Endodermal cell (in vitro differentiated cells): ENCODE data around the gene IRF2BPL. TPM values are rescaled to one million over a fixed set of nuclear protein-coding genes. Genes with fewer than 3 reads are reported as not detected.

ENCODE experiments used
- DNase-seq: peaks from one replicate; pipeline ENCODE4 v3.0.0-alpha.2; 2017
- H3K27ac ChIP-seq: 2 replicates; pipeline ENCODE4 v1.5.1; 2013; ENCODE audit warnings: mild to moderate bottlenecking, low read depth, low read length, moderate library complexity
- H3K27me3 ChIP-seq: 2 replicates; pipeline ENCODE4 v1.6.1; 2013; ENCODE audit warnings: mild to moderate bottlenecking, low read length, moderate library complexity; ENCODE audit not compliant: insufficient read depth, control insufficient read depth, poor library complexity, severe bottlenecking
- H3K36me3 ChIP-seq: 2 replicates; pipeline ENCODE4 v1.7.0; 2013; ENCODE audit warnings: mild to moderate bottlenecking, low read length, moderate library complexity; ENCODE audit not compliant: control insufficient read depth, insufficient read depth
- H3K4me1 ChIP-seq: one replicate; pipeline ENCODE4 v1.7.0; 2013; ENCODE audit warnings: low read length; ENCODE audit not compliant: control insufficient read depth, insufficient read depth
- H3K4me3 ChIP-seq: 2 replicates; pipeline ENCODE4 v1.5.1; 2013; ENCODE audit warnings: mild to moderate bottlenecking, low read length, moderate library complexity
- H3K9ac ChIP-seq: 2 replicates; pipeline ENCODE4 v1.6.1; 2013; ENCODE audit warnings: mild to moderate bottlenecking, low read length, moderate library complexity; ENCODE audit not compliant: poor library complexity, severe bottlenecking; ENCODE audit errors: extremely low read depth
- H3K9me3 ChIP-seq: 2 replicates; pipeline ENCODE4 v1.6.1; 2013; ENCODE audit warnings: mild to moderate bottlenecking, low read length, moderate library complexity; ENCODE audit not compliant: control insufficient read depth
- H3K27ac Mint-ChIP-seq: 2 replicates; pipeline ENCODE4 v1.8.0; 2020; ENCODE audit warnings: mixed read lengths
- H3K27me3 Mint-ChIP-seq: 2 replicates; pipeline ENCODE4 v1.8.0; 2021; ENCODE audit warnings: mild to moderate bottlenecking, mixed read lengths; ENCODE audit not compliant: insufficient read depth
- H3K36me3 Mint-ChIP-seq: 2 replicates; pipeline ENCODE4 v1.8.0; 2020; ENCODE audit warnings: low read depth, mixed read lengths
- H3K4me1 Mint-ChIP-seq: 2 replicates; pipeline ENCODE4 v1.8.0; 2020; ENCODE audit warnings: mixed read lengths
- H3K4me3 Mint-ChIP-seq: 2 replicates; pipeline ENCODE4 v1.8.0; 2020; ENCODE audit warnings: mild to moderate bottlenecking, moderate library complexity, mixed read lengths
- H3K9me3 Mint-ChIP-seq: 2 replicates; pipeline ENCODE4 v1.8.0; 2020; ENCODE audit warnings: mild to moderate bottlenecking, mixed read lengths
- CTCF ChIP-seq: fragments of 200-600 bp; sonication (generic); conservative IDR thresholded peaks from 2 replicates; pipeline ENCODE4 v1.5.0; 2021; ENCODE audit warnings: antibody characterized with exemption, mild to moderate bottlenecking
- WGBS, 2 experiments: methylation state at CpG; one replicate each; pipeline versions ENCODE4 v1.1.5 to v1.1.7; 2013; ENCODE audit warnings: missing lambda C conversion rate in 2 of 2, mixed read lengths in 1 of 2; ENCODE audit not compliant: insufficient coverage in 1 of 2, insufficient read length in 1 of 2; 5-methylcytosine and 5-hydroxymethylcytosine counted together
- total RNA-seq, 2 donors: library from RNA; stranded (reverse); fragmentation: NEBNext Ultra II Directional in 1 of 2; extraction: Animal tissue kit (Norgen Biotek cat#: 25700) in 1 of 2; gene quantifications; 2 replicates in 1 of 2; 3 replicates in 1 of 2; pipeline ENCODE4 v1.2.1, GENCODE V29; 2021

IRF2BPL gene
- total RNA-seq, 2 donors from 2014 or later, result 34.2 to 44.3 TPM

- no peaks in the 10 kb centered on the region for H3K9me3 Mint-ChIP-seq
- H3K4me1 Mint-ChIP-seq, result peaks cover 68% of the 10 kb centered on the region
- no peak for DNase-seq
- peak overlapping the region; percentile 58 for H3K4me3 Mint-ChIP-seq
- no peaks in the 10 kb centered on the region for H3K36me3 Mint-ChIP-seq
- Histone ChIP-seq H3K27ac (peak overlapping the region; percentile 92), H3K36me3 (no peaks in the 10 kb centered on the region), H3K27me3 (no peaks in the 10 kb centered on the region), H3K9ac (no peak overlapping the region), H3K4me1 (peaks cover 18% of the 10 kb centered on the region), H3K9me3 (no peaks in the 10 kb centered on the region), H3K4me3 (peak overlapping the region; percentile 74)
- 49 to 51% methylated on average over 7 to 10 of the region's 10 CpGs for WGBS, 2 experiments
- TF ChIP-seq CTCF, result no peak
- peaks cover 4% of the 10 kb centered on the region for H3K27me3 Mint-ChIP-seq
- H3K27ac Mint-ChIP-seq, result no peak overlapping the region
Observed at GRCh38 chr14:77039285-77040058, 11.0 kb upstream of the IRF2BPL start.

- no peak for DNase-seq
- Mint-ChIP-seq H3K4me3 (no peak overlapping the region), H3K36me3 (no peaks in the 10 kb centered on the region), H3K27me3 (peaks cover 4% of the 10 kb centered on the region), H3K4me1 (peaks cover 59% of the 10 kb centered on the region), H3K27ac (no peak overlapping the region), H3K9me3 (no peaks in the 10 kb centered on the region)
- Histone ChIP-seq H3K9me3 (no peaks in the 10 kb centered on the region), H3K27ac (peak overlapping the region; percentile 92), H3K9ac (no peak overlapping the region), H3K4me3 (no peak overlapping the region), H3K36me3 (no peaks in the 10 kb centered on the region), H3K4me1 (peaks cover 4% of the 10 kb centered on the region), H3K27me3 (no peaks in the 10 kb centered on the region)
- whole genome bisulfite sequencing, 2 experiments, result 53 to 59% methylated on average over 4 to 21 of the region's 21 CpGs
- no peak for TF ChIP-seq CTCF
Observed at GRCh38 chr14:77037938-77038568, 9.5 kb upstream of the IRF2BPL start.

DNA sequence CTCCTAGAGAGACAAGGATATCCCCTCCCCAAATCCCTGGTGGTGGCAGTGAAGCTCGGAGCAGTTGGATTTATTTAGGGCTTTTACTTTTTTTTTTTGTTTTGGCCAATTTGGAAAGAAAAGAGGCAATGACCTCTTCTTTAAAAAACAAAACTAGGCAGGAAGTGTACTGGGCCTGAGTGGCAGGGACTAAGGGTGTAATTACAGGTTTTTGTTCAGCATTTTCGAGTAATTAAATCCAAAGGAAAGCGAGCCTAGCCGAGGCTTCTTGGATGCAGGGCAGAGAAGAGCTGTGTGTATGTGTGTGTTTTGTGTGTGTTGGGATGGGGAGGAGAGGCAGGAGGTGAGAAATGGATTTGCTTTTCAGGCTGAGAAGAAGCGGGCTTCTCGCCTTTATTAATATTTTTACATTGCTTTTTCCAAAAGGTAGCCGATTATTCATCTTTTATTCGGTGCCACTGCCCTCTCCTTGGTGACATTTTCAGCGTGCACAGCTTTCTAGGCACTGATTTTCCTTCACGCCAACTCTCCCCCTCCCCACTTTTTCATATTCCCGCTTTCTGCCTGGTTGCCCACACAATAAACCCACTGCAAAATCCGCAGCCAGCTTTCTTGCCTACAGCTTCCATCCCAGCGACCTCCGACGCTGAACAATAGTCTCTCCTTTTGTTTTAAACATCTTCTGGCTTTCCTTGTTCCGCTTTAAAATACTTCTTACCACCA, 8.9 kb upstream of the IRF2BPL start:
- H3K27ac ChIP-seq, result peak overlapping the region; percentile 92
- Mint-ChIP-seq H3K4me1 (peaks cover 63% of the 10 kb centered on the region), H3K4me3 (no peak overlapping the region), H3K27ac (no peak overlapping the region), H3K9me3 (no peaks in the 10 kb centered on the region), H3K36me3 (no peaks in the 10 kb centered on the region), H3K27me3 (peaks cover 4% of the 10 kb centered on the region)
- DNase-seq, result no peak
- no peak overlapping the region for H3K4me3 ChIP-seq
- H3K4me1 ChIP-seq, result peaks cover 3% of the 10 kb centered on the region
- peak; percentile 31 for TF ChIP-seq CTCF
- H3K36me3 ChIP-seq, result no peaks in the 10 kb centered on the region
- 62 to 63% methylated on average over 14 to 16 of the region's 16 CpGs for WGBS, 2 experiments
- H3K9me3 ChIP-seq, result no peaks in the 10 kb centered on the region
- H3K9ac ChIP-seq, result no peak overlapping the region
- H3K27me3 ChIP-seq, result no peaks in the 10 kb centered on the region
